CD14-positive monocyte (primary cell): Measurements from ENCODE around the gene YTHDF1. TPM values are rescaled to one million over a fixed set of nuclear protein-coding genes. Genes with fewer than 3 reads are reported as not detected.

Experiments
- DNase-seq, 3 donors: peaks; one replicate each; pipeline ENCODE4 v3.0.0-alpha.2; 2011 to 2022
- H2AFZ ChIP-seq: 2 replicates; pipeline ENCODE4 v1.6.0; 2012; ENCODE audit warnings: mild to moderate bottlenecking, low read depth, low read length, inconsistent platforms; ENCODE audit not compliant: insufficient read depth, poor library complexity, severe bottlenecking
- H3K27ac ChIP-seq, 2 donors: 1 replicate in 1 of 2; 2 replicates in 1 of 2; pipeline ENCODE4 v1.5.1; 2012 to 2013; ENCODE audit warnings: low read length in 2 of 2, control low read depth in 1 of 2, inconsistent platforms in 1 of 2, low read depth in 1 of 2, mild to moderate bottlenecking in 1 of 2
- H3K27me3 ChIP-seq, 2 donors: one replicate each; pipeline versions ENCODE4 v1.6.0 to v1.6.1; 2011 to 2013; ENCODE audit warnings: low read length in 2 of 2; ENCODE audit not compliant: control insufficient read depth in 2 of 2, insufficient read depth in 2 of 2
- H3K36me3 ChIP-seq, 2 donors: replicated peaks in 1 of 2; 1 replicate in 1 of 2; 2 replicates in 1 of 2; pipeline versions ENCODE4 v1.5.1 to v1.6.1; 2012 to 2013; ENCODE audit warnings: low read length in 2 of 2, control low read depth in 1 of 2, inconsistent platforms in 1 of 2, mild to moderate bottlenecking in 1 of 2; ENCODE audit not compliant: insufficient read depth in 2 of 2, control insufficient read depth in 1 of 2
- H3K4me1 ChIP-seq, 2 donors: 1 replicate in 1 of 2; 2 replicates in 1 of 2; pipeline versions ENCODE4 v1.5.1 to v1.6.1; 2012 to 2013; ENCODE audit warnings: low read length in 2 of 2, control low read depth in 1 of 2, inconsistent platforms in 1 of 2, mild to moderate bottlenecking in 1 of 2, moderate library complexity in 1 of 2; ENCODE audit not compliant: insufficient read depth in 2 of 2, control insufficient read depth in 1 of 2
- H3K4me2 ChIP-seq: replicated peaks from 2 replicates; pipeline ENCODE3; 2012; ENCODE audit warnings: low read length, moderate library complexity, mild to moderate bottlenecking; ENCODE audit not compliant: poor library complexity, severe bottlenecking; ENCODE audit errors: extremely low read depth
- H3K4me3 ChIP-seq, 3 experiments: fragments of 200-600 bp in 1 of 3; sonication (generic) in 1 of 3; replicated peaks in 1 of 3; 1 replicate in 2 of 3; 2 replicates in 1 of 3; pipeline ENCODE4 v1.5.1; 2011 to 2013; ENCODE audit warnings: low read length in 3 of 3, mild to moderate bottlenecking in 3 of 3, control low read depth in 2 of 3, low read depth in 2 of 3, inconsistent platforms in 1 of 3, moderate library complexity in 1 of 3
- H3K79me2 ChIP-seq: 2 replicates; pipeline ENCODE4 v1.6.0; 2012; ENCODE audit warnings: mild to moderate bottlenecking, control low read depth, inconsistent platforms, low read length, moderate library complexity; ENCODE audit not compliant: insufficient read depth
- H3K9ac ChIP-seq: 2 replicates; pipeline ENCODE4 v1.6.0; 2017; ENCODE audit warnings: low read length, mild to moderate bottlenecking; ENCODE audit not compliant: insufficient read depth, poor library complexity, severe bottlenecking
- H3K9me3 ChIP-seq, 2 donors: replicated peaks in 1 of 2; 1 replicate in 1 of 2; 2 replicates in 1 of 2; pipeline versions ENCODE4 v1.5.1 to v1.6.1; 2012 to 2013; ENCODE audit warnings: low read length in 2 of 2, control low read depth in 1 of 2; ENCODE audit not compliant: control insufficient read depth in 1 of 2, insufficient read depth in 1 of 2
- H4K20me1 ChIP-seq: 2 replicates; pipeline ENCODE4 v1.6.0; 2012; ENCODE audit warnings: mild to moderate bottlenecking, low read length, control low read depth, moderate library complexity; ENCODE audit not compliant: insufficient read depth
- H3K27ac Mint-ChIP-seq, 7 donors: one replicate each; pipeline ENCODE4 v1.8.0; 2020; ENCODE audit warnings: mild to moderate bottlenecking in 7 of 7, mixed read lengths in 7 of 7, moderate library complexity in 6 of 7, inconsistent platforms in 2 of 7
- H3K27me3 Mint-ChIP-seq, 3 donors: one replicate each; pipeline ENCODE4 v1.8.0; 2021 to 2022; ENCODE audit warnings: low read depth in 3 of 3, mild to moderate bottlenecking in 3 of 3, mixed read lengths in 3 of 3, moderate library complexity in 3 of 3, inconsistent platforms in 1 of 3
- H3K36me3 Mint-ChIP-seq, 2 donors: one replicate each; pipeline ENCODE4 v1.8.0; 2020; ENCODE audit warnings: mixed read lengths in 2 of 2, inconsistent platforms in 1 of 2, mild to moderate bottlenecking in 1 of 2
- H3K4me1 Mint-ChIP-seq: one replicate; pipeline ENCODE4 v1.8.0; 2020; ENCODE audit warnings: mild to moderate bottlenecking, mixed read lengths
- H3K4me3 Mint-ChIP-seq, 2 donors: one replicate each; pipeline ENCODE4 v1.8.0; 2020; ENCODE audit warnings: mild to moderate bottlenecking in 2 of 2, mixed read lengths in 2 of 2, moderate library complexity in 1 of 2
- H3K9me3 Mint-ChIP-seq, 7 donors: one replicate each; pipeline ENCODE4 v1.8.0; 2020 to 2022; ENCODE audit warnings: mixed read lengths in 7 of 7, mild to moderate bottlenecking in 6 of 7, moderate library complexity in 6 of 7, inconsistent platforms in 2 of 7
- CTCF ChIP-seq: fragments of 200-600 bp; IDR thresholded peaks from one replicate; pipeline ENCODE4 v1.8.0; 2022; ENCODE audit warnings: antibody characterized with exemption, mild to moderate bottlenecking
- WGBS: methylation state at CpG from one replicate; pipeline ENCODE4 v1.1.5; 2013; ENCODE audit warnings: missing lambda C conversion rate; ENCODE audit not compliant: insufficient coverage; 5-methylcytosine and 5-hydroxymethylcytosine counted together
- intact Hi-C, 2 donors: fragments of 100-400 bp; cut with micrococcal nuclease; formaldehyde crosslinking; loops; one replicate each; pipeline versions ENCODE4 v1.15.0 to v1.15.1; 2023
- polyA plus RNA-seq, 3 donors: library from polyadenylated mRNA; depleted of rRNA in 1 of 3; unstranded in 2 of 3; stranded (reverse) in 1 of 3; fragments of 300-500 nt in 2 of 3; fragments of >200 nt in 1 of 3; fragmentation: Illumina TruSeq in 2 of 3; gene quantifications; 1 replicate in 2 of 3; 2 replicates in 1 of 3; pipeline ENCODE4 v1.2.3, GENCODE V29; 2012 to 2021

The YTHDF1 gene
- polyA plus RNA-seq, 3 donors: 18.0 to 33.4 (median 25.9) TPM

- Histone ChIP-seq H3K4me3 (no peak overlapping the region), H3K4me1 (no peaks in the 10 kb centered on the region), H3K9ac (no peak overlapping the region), H2AFZ (no peak overlapping the region), H3K4me2 (no peak overlapping the region), H4K20me1 (no peaks in the 10 kb centered on the region), H3K27me3 (peaks cover 0 to 4% of the 10 kb centered on the region in 2 donors), H3K36me3 (no peaks in the 10 kb centered on the region), H3K27ac (no peak overlapping the region), H3K79me2 (no peaks in the 10 kb centered on the region), H3K9me3 (peaks cover 13 to 15% of the 10 kb centered on the region in 2 donors)
- peaks cover 10 to 16% (median 10%) of the 10 kb centered on the region in 3 donors for H3K27me3 Mint-ChIP-seq
- 98% methylated on average over 8 of the region's 8 CpGs for WGBS
- no peak overlapping the region for H3K4me3 Mint-ChIP-seq
- H3K27ac Mint-ChIP-seq: no peak overlapping the region
- TF ChIP-seq CTCF: no peak
- H3K4me1 Mint-ChIP-seq: no peaks in the 10 kb centered on the region
- intact Hi-C loops: no loop called here
- H3K36me3 Mint-ChIP-seq: no peaks in the 10 kb centered on the region
- H3K9me3 Mint-ChIP-seq: peaks cover 0 to 10% (median 6%) of the 10 kb centered on the region in 7 donors
- no peak for DNase-seq
Measured at GRCh38 chr20:63186084-63186483, 29.8 kb downstream of the YTHDF1 start.

GRCh38 chr20:63185215-63185796 lies 30.6 kb downstream of the YTHDF1 start:
- H3K4me2 ChIP-seq: no peak overlapping the region
- H3K4me1 ChIP-seq: no peaks in the 10 kb centered on the region
- H3K36me3 ChIP-seq: no peaks in the 10 kb centered on the region
- H3K4me3 ChIP-seq: no peak overlapping the region
- no peaks in the 10 kb centered on the region for H4K20me1 ChIP-seq
- Mint-ChIP-seq H3K4me3 (no peak overlapping the region), H3K4me1 (no peaks in the 10 kb centered on the region), H3K9me3 (peaks cover 0 to 10% (median 6%) of the 10 kb centered on the region in 7 donors), H3K27me3 (peaks cover 17 to 24% (median 17%) of the 10 kb centered on the region in 3 donors), H3K36me3 (no peaks in the 10 kb centered on the region), H3K27ac (no peak overlapping the region)
- no peak for DNase-seq
- no peak overlapping the region for H3K9ac ChIP-seq
- no peaks in the 10 kb centered on the region for H3K79me2 ChIP-seq
- no peak for TF ChIP-seq CTCF
- H3K27ac ChIP-seq: no peak overlapping the region
- peaks cover 0 to 11% of the 10 kb centered on the region in 2 donors for H3K27me3 ChIP-seq
- intact Hi-C loops: no loop called here
- H3K9me3 ChIP-seq: peaks cover 13 to 15% of the 10 kb centered on the region in 2 donors
- H2AFZ ChIP-seq: no peak overlapping the region
- WGBS: 96% methylated on average over 21 of the region's 21 CpGs
